ENCODE measurements around the gene RNF5.

- TF ChIP-seq EP300 (IDR thresholded peaks at IDR 0.05; ENCODE audit: borderline replicate concordance): no peak
- no peak for TF ChIP-seq CEBPB (IDR thresholded peaks at IDR 0.05)
- no peak for TF ChIP-seq REST (IDR thresholded peaks at IDR 0.05; ENCODE audit: low read depth)
- TF ChIP-seq RAD21 (IDR thresholded peaks at IDR 0.05; ENCODE audit: low read depth): no peak
- no peak for TF ChIP-seq NFIC (IDR thresholded peaks at IDR 0.05)
- no peak for TF ChIP-seq TAF1 (IDR thresholded peaks at IDR 0.05; ENCODE audit: low read depth)
- no peak for TF ChIP-seq ZBTB7A (IDR thresholded peaks at IDR 0.05; ENCODE audit: low read depth)
- no peak for TF ChIP-seq TEAD4 (IDR thresholded peaks at IDR 0.05)
- TF ChIP-seq YY1 (IDR thresholded peaks at IDR 0.05; ENCODE audit: low read depth): no peak
- TF ChIP-seq CREB1 (IDR thresholded peaks at IDR 0.05; ENCODE audit: low read depth): no peak
- no peak for TF ChIP-seq EGR1 (IDR thresholded peaks at IDR 0.05)
These were observed 38.8 kb downstream of the RNF5 start for GRCh38 chr6:32216998-32217397.

Measured in Ishikawa (cell line).